Keratinocyte (primary cell): ENCODE measurements around the gene WDR46.
"Not testable (repeated sequence)": the region's sequence is repeated elsewhere in the genome, so short reads cannot be mapped to it uniquely, and the experiment has no call there.

Experiments
- CTCF ChIP-seq, 3 experiments: IDR thresholded peaks in 1 of 3; conservative IDR thresholded peaks in 1 of 3; optimal IDR thresholded peaks in 1 of 3; 2 replicates in 2 of 3; 3 replicates in 1 of 3; pipeline versions ENCODE3 to v1.5.1; 2011; ENCODE audit warnings: low read length in 3 of 3, mild to moderate bottlenecking in 3 of 3, moderate library complexity in 2 of 3, control low read depth in 1 of 3, inconsistent platforms in 1 of 3; ENCODE audit not compliant: insufficient read depth in 2 of 3; ENCODE audit errors: extremely low read depth in 1 of 3
- EZH2 ChIP-seq: IDR thresholded peaks from one replicate; pipeline ENCODE4 v1.6.1; 2012; ENCODE audit warnings: inconsistent platforms, mild to moderate bottlenecking, low read length, moderate library complexity

GRCh38 chr6:33262490-33262889 is 26.5 kb downstream of the WDR46 start:
- TF ChIP-seq CTCF (optimal IDR thresholded peaks at IDR 0.05 in 1 of 3, IDR thresholded peaks at IDR 0.05 in 1 of 3, conservative IDR thresholded peaks at IDR 0.05 in 1 of 3; ENCODE audit: extremely low read depth in 1 of 3, insufficient read depth in 2 of 3, low read length in 3 of 3); EZH2: not testable (repeated sequence)
